DOHH2 (cell line): Measurements from ENCODE around the gene KRT80.

ENCODE experiments used
- H3F3A ChIP-seq: fragments of 200-600 bp; sonication (generic), shearing (Covaris generic); 2 replicates; pipeline ENCODE4 v1.6.0; 2016; ENCODE audit warnings: antibody characterized with exemption, mild to moderate bottlenecking; ENCODE audit not compliant: control insufficient read depth, insufficient read depth
- H3K27ac ChIP-seq: fragments of 200-600 bp; sonication (generic); 2 replicates; pipeline ENCODE4 v1.5.1; 2014; ENCODE audit warnings: low read depth, mild to moderate bottlenecking, low read length, moderate library complexity
- H3K27me3 ChIP-seq: fragments of 200-600 bp; sonication (generic); 2 replicates; pipeline ENCODE4 v1.6.1; 2014; ENCODE audit warnings: mild to moderate bottlenecking, low read length, mixed read lengths; ENCODE audit not compliant: control insufficient read depth
- H3K36me3 ChIP-seq: fragments of 200-600 bp; sonication (generic); 2 replicates; pipeline ENCODE4 v1.6.1; 2014; ENCODE audit warnings: mild to moderate bottlenecking, low read length, moderate library complexity, mixed read lengths; ENCODE audit not compliant: control insufficient read depth
- H3K4me1 ChIP-seq: fragments of 200-600 bp; sonication (generic); 2 replicates; pipeline ENCODE4 v1.6.1; 2014; ENCODE audit warnings: mild to moderate bottlenecking, low read length, mixed read lengths; ENCODE audit not compliant: control insufficient read depth
- H3K4me2 ChIP-seq: fragments of 200-600 bp; sonication (generic); 2 replicates; pipeline ENCODE4 v1.6.0; 2014; ENCODE audit warnings: mild to moderate bottlenecking, low read length, moderate library complexity
- H3K4me3 ChIP-seq: fragments of 200-600 bp; sonication (generic); 2 replicates; pipeline ENCODE4 v1.5.1; 2014; ENCODE audit warnings: mild to moderate bottlenecking, low read length, mixed read lengths
- H3K79me2 ChIP-seq: fragments of 200-600 bp; sonication (generic); 2 replicates; pipeline ENCODE4 v1.6.1; 2014; ENCODE audit warnings: mild to moderate bottlenecking, low read length, mixed read lengths; ENCODE audit not compliant: control insufficient read depth
- H3K9me2 ChIP-seq: fragments of 200-600 bp; sonication (generic); replicated peaks from 2 replicates; pipeline ENCODE4 v1.6.1; 2014; ENCODE audit warnings: mild to moderate bottlenecking, low read length, mixed read lengths; ENCODE audit not compliant: control insufficient read depth
- H3K9me3 ChIP-seq: fragments of 200-600 bp; sonication (generic); 2 replicates; pipeline ENCODE4 v1.6.1; 2014; ENCODE audit warnings: antibody characterized with exemption, low read length, mixed read lengths; ENCODE audit not compliant: control insufficient read depth, insufficient read depth
- H4K20me1 ChIP-seq: fragments of 200-600 bp; sonication (generic); 2 replicates; pipeline ENCODE4 v1.6.0; 2014; ENCODE audit warnings: low read depth, mild to moderate bottlenecking, antibody characterized with exemption, low read length, moderate library complexity; ENCODE audit not compliant: control insufficient read depth, insufficient read depth
- CTCF ChIP-seq: fragments of 200-600 bp; sonication (generic); IDR thresholded peaks from one replicate; pipeline ENCODE4 v1.5.1; 2014; ENCODE audit warnings: antibody characterized with exemption, mild to moderate bottlenecking, low read depth, low read length; ENCODE audit not compliant: poor library complexity, severe bottlenecking
- EZH2phosphoT487 ChIP-seq: fragments of 200-600 bp; sonication (generic); IDR thresholded peaks from 2 replicates; pipeline ENCODE4 v1.6.1; 2017; ENCODE audit warnings: borderline replicate concordance, mild to moderate bottlenecking, antibody characterized with exemption, low read length, moderate library complexity, mixed read lengths

The KRT80 gene

DNA sequence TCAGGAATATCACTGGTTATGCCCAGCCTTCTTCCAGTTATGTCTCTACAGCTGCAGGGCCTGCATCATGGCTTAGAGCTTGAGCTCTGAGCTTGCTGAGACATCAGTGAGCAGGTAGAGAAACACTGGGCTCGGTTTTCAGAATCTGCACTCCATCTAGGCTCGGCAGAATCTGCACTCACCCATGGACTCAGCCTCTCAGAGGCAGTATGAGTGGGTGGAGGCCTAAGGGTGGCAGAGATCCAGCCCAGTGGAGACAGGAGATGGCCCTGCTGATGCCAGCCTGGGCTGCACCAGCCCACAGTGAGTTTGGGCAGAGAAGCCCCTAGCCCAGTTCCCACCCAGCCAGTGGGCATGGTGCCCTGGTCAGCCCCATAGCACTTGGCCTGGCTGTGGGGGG, 12.8 kb downstream of the KRT80 start:
- Histone ChIP-seq H3K9me3 (no peaks in the 10 kb centered on the region), H3K4me3 (no peak overlapping the region), H3F3A (no peaks in the 10 kb centered on the region), H3K27ac (no peak overlapping the region), H3K4me2 (no peak overlapping the region), H3K79me2 (no peaks in the 10 kb centered on the region), H3K9me2 (no peaks in the 10 kb centered on the region), H4K20me1 (no peaks in the 10 kb centered on the region), H3K4me1 (no peaks in the 10 kb centered on the region), H3K36me3 (no peaks in the 10 kb centered on the region), H3K27me3 (0 out of 2 replicates have a peak, but pooled peaks cover 2% of the 10 kb centered on the region)
- TF ChIP-seq CTCF (no peak), EZH2phosphoT487 (no peak)

DNA sequence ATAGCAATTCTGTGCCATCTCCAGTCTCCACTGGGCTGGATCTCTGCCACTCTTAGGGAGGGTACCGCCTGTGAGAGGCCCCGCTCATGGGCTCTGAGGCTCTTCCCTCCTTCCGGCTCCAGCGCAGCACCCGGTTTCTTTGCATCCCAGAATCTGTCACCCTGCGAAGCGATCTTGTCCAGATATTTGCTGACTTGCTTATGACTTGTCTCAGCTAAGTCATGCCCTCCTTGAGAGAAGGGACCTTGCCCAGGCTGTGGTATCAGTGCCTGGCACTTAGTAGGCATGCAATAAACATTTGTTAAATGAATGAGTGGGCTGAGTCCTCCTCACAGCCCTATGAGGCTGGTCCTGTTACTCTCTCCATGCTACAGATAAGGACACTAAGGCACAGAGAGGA, 13.4 kb downstream of the KRT80 start:
- Histone ChIP-seq H3K79me2 (no peaks in the 10 kb centered on the region), H4K20me1 (no peaks in the 10 kb centered on the region), H3K4me2 (no peak overlapping the region), H3K4me3 (no peak overlapping the region), H3K9me2 (no peaks in the 10 kb centered on the region), H3F3A (no peaks in the 10 kb centered on the region), H3K27me3 (0 out of 2 replicates have a peak, but pooled peaks cover 2% of the 10 kb centered on the region), H3K36me3 (no peaks in the 10 kb centered on the region), H3K9me3 (no peaks in the 10 kb centered on the region), H3K27ac (no peak overlapping the region), H3K4me1 (no peaks in the 10 kb centered on the region)
- no peak for TF ChIP-seq EZH2phosphoT487
- no peak for TF ChIP-seq CTCF

- H3K4me2 ChIP-seq = no peak overlapping the region
- H3K79me2 ChIP-seq = no peaks in the 10 kb centered on the region
- H3K9me3 ChIP-seq = no peaks in the 10 kb centered on the region
- H3K4me1 ChIP-seq = no peaks in the 10 kb centered on the region
- H3K36me3 ChIP-seq = no peaks in the 10 kb centered on the region
- H3K27ac ChIP-seq = no peak overlapping the region
- H3K4me3 ChIP-seq = no peak overlapping the region
- H3F3A ChIP-seq = no peaks in the 10 kb centered on the region
- TF ChIP-seq EZH2phosphoT487 (no peak), CTCF (no peak)
- no peaks in the 10 kb centered on the region for H3K27me3 ChIP-seq
- no peaks in the 10 kb centered on the region for H3K9me2 ChIP-seq
- no peaks in the 10 kb centered on the region for H4K20me1 ChIP-seq
Measured at GRCh38 chr12:52175371-52176350, 16.2 kb downstream of the KRT80 start.
